HG02885 (cell line): ENCODE data around the gene AK1.

ENCODE experiments used
- ATAC-seq: cut with Tn5 transposase; IDR thresholded peaks from one replicate; pipeline ENCODE4 v1.9.1; 2021; ENCODE audit warnings: mild to moderate bottlenecking; ENCODE audit not compliant: unreplicated experiment, poor library complexity

AK1 gene, protein sequence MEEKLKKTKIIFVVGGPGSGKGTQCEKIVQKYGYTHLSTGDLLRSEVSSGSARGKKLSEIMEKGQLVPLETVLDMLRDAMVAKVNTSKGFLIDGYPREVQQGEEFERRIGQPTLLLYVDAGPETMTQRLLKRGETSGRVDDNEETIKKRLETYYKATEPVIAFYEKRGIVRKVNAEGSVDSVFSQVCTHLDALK

DNA sequence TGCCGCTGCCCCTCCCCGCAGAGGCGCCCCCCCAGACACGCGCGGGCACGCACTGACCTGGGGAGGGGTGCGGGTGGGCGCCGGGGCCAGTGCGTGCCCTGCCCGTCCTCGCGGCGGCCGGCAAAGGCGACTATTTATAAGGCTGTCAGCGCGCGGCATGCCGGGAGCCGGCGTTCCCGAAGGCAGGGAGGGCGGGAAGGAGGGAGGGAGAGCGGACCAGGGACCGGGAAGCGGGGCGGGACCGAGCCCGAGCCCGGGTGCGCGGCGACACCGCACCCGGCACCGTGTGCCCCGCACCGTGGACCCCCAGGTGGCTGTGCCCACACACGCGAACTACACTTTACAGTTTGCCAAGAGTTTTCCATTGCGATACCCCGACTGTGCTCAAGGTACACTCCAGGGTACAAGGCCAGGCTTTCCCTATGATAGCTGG lies at the start of gene AK1:
TSS of gene AK1 (minus strand) at position 110 of the 433 bp plus-strand sequence. CDS start 3,058 bp downstream, outside the sequence.
- no peak for ATAC-seq

DNA sequence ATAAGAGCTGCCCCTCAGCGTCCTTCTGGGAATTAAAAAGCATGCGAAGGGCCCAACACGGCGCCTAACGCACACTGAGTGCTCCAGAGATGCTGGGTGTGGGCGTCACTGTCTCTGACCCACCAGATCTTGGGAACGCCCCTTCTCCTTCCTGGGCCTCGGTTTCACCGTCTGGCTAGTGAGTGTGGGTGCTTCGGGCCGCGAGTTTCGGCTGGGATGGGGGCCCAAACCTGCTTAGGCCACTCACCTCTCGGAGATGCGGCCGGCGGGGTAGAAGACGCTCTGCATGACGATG lies 49.4 kb upstream of the AK1 start:
- no peak for ATAC-seq

DNA sequence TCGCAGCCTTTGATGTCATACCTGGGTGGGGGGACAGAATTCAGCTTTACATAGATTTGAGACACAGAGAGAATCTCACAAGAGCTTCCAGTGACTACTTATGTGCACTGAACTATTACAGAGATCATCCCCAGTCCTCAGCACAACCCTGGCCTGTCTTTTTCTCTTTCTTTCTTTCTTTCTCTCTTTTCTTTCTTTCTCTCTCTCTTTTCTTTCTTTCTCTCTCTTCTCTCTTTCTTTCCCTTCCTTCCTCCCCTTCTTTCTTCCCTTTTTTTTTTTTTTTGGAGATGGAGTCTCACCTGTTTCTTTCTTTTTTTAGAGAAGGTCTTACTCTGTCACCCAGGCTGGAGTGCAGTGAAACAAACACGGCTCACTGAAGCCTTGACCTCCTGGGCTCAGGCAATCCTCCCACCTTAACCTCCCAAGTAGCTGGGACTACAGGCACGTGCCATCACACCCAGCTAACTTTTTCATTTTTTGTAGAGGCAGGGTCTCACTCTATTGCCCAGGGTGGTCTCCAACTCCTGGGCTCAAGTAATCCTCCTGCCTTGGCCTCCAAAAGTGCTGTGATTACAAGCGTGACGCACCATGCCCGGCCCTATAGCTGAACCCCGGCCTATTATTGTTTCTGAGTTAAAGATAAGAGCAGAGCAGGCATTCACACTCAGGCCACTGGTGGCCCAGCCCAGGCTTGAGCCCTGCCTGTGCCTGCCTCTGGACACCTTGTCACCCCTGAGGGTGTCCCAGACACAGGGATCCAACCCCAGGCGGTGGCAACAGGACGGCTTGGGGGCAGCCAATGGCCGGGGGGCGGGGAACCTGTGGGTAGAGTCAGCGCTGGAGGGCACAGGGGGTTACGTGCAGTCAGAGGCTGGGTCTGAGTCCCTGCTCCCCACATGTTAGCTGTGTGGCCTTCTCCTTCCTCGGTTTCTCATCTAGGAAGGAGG lies 48.8 kb upstream of the AK1 start:
- ATAC-seq: no peak

DNA sequence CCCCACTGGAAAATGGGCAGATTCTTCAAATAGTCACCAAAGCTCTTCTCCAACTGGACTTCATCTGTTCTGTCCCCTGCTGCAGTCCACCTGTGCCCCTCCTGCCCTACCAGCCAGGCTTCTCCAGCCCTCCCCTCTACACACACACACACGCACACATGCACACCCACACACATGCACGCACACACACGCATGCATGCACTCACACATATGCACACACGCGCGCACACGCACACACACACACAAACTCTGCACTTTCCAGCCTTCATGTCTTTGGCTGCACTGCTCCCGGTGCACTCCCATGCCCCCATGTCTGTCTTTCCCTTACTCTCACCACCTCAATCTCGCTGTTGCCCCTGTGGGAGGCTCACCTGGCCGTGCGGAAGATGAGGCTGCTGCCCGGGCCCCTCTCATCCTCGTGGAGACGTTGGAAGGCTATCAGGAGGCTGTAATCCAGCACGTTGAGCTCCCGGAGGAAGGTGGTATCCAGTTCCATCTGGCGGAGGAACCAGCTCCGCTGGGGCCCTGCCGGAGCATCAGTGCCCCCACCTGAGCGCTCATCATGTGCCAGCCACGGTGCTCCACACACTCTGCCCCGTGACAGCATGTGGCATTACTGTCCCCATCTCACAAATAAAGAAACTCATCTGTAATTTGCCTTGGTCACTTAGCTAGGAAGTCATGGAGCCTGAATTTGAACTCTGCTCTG lies 47.4 kb upstream of the AK1 start:
- no peak for ATAC-seq

DNA sequence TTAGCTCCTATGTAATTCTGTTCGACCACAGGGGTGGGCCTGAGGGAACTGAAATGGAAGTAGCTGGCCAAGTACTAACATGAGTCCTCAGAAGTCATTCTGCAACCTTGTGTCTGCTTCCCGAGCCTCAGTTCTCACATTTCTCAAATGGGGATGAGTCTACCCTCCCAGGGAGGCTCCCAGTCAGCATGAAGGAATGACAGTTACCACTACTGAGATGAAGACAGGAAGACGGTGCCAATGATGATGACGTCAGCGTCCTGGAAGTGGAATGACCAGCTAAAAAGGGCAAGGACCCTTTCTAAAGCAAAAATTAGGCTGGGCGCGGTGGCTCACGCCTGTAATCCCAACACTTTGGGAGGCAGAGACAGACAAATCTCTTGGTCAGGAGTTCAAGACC lies 46.3 kb upstream of the AK1 start:
- ATAC-seq: no peak

DNA sequence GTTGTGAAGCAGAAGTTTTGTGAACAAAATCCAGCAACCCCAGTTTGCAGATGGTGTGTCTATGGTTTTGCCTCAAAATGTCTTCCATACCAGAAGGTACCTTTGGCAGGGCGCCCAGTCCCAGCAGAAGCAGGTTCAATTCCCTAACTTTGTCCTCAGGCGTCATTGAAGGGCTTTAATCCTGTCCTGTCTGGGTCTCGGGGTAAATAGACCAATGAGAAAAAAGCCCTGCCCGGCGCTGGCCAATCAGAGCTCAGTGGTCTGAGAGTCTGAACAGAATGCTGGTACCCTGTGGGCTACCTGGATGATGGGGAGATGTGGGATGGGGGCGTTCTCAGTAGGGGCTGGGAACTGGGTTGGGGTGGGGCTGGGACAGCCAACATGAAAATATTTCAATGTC lies 45.6 kb upstream of the AK1 start:
- no peak for ATAC-seq

DNA sequence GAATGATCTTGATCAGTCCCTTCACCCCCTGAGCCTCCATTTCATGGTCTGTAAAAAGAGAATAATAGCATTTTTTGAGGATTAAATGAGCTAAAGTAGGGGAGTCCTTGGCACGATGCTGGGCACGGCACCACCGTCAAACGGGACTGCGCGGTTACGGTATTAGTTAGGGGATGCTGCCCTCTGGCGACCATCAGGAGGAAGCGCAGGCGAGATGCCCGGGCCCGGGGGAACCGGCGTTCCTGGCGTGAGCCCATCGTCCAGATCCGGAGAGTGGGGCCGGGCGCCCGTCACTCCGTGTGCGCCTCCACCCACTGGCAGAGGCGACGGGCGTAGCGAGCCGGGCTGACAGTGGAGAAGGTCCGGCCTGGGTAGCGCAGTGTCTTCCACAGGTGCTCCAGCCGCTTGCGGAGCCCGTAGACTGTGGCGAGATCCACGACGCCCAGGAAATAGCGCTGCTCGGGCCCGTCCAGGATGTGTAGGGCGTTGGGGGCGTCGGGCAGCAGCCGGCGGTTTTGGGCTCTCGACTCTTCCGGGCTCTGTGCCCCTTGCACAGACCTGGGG lies 44.2 kb upstream of the AK1 start:
- ATAC-seq: peak; percentile 34

DNA sequence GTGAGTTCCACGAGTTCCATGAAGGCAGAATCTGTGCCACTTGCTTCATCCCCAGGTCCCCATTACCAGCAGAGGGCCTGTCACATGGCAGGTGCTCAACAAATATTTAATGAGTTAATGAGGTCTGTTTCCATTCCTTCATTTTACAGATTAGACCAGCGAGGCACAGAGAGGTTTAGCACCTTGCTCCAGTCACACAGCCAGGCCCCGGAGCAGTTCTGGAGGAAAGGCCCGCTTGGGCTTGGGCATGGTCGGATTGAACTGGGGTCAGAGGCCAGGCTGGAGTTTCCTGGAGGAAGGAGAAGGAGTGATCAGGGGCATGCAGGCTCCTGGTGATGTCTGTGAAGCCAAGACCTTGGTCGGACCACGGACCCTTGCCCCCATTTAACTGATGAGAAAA lies 43.3 kb upstream of the AK1 start:
- no peak for ATAC-seq

DNA sequence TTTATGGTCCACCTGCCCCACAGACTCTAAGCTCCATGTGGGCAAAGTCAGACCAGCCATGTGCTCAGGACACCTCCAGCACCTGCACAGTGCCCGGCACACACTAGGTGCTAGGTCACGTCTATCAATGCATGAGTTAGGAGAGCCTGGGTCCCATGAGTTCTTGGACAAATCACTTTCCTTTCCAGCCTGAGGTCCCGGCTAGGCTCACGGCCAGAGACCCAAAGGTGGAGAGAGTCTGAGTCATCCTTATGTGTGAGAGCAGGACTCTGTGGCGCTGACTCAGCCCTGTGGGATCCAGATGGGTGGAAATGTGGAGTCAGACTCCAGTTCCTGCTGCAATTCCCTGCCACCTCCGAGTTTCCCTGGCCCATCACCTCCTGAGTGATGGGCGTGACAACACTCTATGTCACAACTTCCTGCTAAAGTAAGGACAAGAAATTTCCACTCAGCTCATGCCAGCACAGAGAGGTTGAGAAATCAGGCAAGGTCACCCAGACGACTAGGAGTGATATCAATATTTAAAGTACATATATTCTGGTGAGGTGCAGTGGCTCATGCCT lies 41.9 kb upstream of the AK1 start:
- no peak for ATAC-seq

DNA sequence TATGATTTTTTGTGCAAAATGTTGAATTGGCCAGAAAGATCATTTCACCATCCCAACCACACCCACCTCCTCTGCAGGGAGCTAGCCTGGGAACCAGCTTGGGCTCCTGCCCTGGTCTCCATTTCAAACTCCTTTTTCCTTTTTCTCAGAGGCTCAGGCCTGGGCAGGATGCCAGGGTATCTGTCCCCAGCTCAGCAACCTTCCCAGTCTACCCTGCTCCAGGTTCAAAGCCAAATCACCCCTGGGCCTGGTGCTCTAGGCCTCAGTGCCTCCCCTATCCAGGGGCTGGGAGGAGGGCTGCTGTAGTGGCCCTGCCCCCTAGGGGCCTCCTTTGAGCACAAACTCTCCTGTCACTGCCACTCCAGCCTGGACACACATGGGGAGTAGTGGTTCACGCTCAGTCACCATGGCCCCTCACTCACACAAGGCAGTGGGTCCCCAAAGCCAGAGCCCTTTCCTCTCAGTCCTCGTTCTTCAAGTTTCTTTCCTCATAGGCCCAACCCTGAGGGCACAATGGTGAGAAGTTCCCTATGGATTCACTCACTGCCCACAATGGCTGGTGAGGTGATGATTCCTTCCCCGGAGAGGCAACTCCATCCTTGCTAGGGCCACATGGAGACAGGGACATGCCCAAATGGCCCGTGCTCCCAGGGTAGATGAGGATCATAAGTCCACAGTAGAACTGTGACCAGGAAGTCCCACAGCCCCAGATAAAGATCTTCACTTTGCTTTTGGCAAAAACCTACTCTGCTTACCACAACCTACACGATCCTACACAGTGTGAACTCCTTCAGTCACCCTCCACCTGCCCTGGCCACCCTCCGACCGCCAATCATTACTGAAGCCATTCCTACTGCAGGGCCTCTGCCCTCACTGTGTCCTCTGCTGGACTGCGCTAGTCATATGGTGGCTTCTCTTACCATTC lies 41.0 kb upstream of the AK1 start:
- ATAC-seq: no peak

DNA sequence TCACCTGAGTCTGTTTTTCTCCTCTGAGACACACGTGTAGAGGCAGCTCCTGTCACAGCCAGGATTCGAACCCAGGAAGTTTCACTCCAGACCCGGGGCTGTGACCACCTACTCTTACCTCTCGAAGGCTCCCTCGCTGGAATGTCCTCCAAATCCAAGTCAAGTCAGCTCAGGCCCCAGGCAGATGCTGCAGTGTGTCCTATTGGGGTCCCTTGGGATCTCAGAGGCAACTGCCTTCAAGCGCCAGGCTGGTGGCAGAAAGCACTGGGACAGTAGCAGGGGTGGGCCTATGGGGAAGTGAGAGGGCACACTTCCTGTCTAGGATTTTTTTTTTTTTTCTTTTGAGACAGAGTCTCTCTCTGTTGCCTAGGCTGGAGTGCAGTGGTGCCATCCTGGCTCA lies 40.1 kb upstream of the AK1 start:
- no peak for ATAC-seq

DNA sequence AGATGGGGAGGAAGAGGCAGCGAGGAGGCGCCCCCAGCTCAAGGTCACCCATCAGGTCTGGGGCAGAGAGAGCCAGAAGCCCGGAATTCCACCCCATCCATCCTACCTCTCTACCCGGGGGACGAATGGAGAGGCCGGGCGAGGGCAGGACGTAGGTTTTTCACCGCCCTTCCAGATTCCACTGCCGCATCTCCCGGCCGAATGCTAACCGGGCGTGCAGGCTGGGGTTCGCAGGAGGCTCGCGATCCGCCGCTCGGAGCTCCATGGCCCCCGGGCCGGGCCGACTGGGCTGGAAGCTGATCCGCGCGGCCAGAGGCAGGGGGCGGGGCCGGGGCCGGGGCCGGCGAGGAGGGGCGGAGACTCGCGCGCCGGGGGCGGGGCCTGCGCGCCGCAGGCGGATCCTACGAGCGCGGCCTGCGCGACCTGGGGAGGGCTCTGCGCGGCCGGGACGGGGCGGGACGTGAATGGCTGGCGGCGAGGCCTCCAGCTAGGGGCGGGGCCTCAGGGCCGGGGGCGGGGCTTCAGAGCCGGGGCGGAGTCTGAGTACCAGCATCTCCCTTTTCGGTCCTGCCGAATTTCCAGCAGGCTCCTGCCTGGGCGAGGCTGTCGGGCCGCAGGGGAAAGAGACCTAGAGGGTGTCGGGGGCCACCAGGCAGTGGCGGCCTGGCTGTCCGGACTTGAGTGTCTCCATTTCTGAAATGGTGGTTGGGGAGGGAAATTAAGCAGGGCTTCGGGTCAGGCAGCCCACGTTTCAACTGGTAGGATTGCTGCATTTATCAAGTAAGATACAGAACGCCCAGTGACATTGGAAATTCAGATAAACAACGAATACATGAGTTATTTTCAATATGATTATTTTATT lies 39.5 kb upstream of the AK1 start, which contains the start of gene ST6GALNAC4:
TSS of gene ST6GALNAC4 (minus strand) at position 322 of the 862 bp plus-strand sequence. CDS start 622 bp downstream, outside the sequence.
- ATAC-seq: peak; percentile 87

DNA sequence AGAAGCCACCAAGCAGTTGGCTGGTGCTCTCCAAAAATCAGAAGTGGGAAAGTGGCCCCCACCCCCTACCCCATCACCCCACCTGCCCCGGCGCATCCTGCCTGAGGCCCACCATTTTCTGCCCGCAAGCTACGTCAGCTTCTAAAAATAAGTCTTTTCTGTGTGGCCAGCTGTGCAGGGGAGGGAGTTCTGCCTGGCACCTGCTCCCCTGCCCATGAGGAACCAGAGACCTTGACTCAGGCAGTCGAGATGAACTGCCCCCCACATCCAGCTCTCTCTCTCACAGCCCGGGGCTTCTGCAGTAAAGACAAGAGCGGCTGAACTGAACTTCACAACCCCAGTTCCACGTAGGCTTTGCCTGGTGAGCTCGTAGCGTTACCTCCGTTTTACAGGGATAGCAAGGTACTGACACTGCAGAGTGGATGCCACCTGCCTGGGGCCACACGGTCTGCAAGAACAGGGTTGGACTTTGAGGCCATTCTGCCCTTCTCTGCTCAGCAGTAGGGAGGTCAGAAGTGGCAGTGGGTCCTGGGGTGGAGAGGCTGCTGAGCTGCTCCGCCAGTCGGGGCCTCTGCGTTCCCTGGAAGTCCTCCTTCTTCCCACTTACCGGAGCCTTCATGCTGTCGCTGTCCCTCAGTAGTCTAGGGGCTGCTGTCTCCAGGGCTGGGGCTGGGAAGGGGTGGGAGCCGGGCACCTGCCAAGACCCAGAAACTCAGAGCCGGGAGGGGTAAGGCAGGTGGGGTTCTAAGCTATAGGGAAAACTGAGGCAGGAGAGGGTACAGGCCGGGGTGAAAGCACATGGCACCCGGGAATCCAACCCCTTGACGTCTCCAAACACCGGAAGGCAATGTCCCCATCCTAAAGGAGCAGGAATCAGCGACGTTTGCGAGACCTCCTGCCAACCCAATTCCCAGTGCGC lies 38.6 kb upstream of the AK1 start:
- no peak for ATAC-seq

DNA sequence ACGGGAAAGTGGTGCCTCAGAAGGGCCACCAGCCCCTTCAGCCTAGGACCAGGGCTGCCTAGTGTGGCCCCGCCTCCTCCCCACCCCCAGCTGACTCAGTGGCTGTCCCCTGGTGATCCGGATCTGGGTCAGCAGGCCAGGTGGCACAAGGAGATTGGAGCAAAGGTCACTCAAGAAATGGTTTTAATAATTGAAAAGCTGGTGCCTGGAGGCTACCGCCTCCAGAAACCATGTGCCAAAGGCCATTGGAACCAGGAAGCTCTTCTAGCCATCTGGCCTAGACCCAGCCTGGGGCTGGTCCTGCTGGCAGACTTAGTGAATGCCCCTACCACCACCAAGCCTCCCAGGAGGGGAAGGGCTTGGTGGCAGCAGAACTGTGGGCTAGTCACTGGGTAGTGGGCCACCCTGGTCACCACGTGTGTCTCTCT lies 37.9 kb upstream of the AK1 start:
- no peak for ATAC-seq

DNA sequence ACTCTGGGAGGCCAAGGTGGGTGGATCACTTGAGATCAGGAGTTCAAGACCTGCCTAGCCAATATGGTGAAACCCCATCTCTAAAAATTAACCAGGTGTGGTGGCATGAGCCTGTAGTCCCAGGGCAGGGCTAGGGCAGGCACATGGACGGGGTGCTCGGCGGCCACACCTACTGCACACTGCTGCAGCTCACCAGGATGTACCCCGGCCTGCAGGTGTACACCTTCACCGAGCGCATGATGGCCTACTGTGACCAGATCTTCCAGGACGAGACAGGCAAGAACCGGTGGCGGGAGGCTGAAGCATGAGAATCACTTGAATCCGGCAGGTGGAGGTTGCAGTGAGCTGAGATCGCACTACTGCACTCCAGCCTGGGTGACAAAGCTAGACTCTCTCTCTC lies 36.2 kb upstream of the AK1 start:
- ATAC-seq: no peak

DNA sequence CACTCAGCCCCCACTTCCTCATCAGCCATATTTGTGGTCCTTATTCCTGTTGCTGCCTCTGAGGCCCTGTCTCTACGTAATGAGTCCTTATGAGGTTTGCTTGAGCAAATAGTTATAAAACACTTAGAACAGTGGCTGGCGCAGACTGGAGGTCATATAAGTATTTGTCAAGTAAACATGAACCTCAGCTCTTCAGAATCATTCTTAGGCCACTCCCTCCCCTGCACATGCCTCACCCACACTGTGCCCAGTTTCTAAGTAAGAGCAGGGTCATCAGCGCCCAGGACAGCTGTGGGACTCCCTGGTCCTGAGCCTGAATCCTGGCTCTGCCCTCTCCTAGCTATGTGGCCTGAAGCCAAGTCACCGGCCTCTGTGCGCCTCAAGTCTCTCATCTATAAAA lies 35.4 kb upstream of the AK1 start:
- no peak for ATAC-seq

DNA sequence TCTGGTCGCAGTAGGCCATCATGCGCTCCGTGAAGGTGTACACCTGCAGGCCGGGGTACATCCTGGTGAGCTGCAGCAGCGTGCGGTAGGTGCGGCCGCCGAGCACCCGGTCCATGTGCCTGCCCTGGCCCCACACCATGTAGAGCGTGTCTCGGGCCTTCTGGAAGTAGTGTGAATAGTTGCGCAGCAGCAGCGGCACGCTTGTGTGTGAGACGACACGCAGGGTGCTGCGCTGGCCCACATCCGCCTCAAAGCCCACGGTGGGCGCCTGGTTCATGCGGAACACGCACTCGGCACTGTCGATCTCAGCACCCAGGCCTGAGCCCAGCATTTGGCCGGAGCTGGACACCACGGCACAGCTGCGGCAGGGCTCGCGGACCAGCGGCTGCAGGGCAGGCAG lies 34.8 kb upstream of the AK1 start:
- ATAC-seq: no peak
